HG03439 (cell line): Measurements from ENCODE around the gene PCCA.
A peak's percentile ranks its signal among the peaks of the same experiment; 100 is the strongest.

ENCODE experiments used
- ATAC-seq: cut with Tn5 transposase; IDR thresholded peaks from one replicate; pipeline ENCODE4 v1.9.1; 2021; ENCODE audit warnings: mild to moderate bottlenecking, moderate library complexity; ENCODE audit not compliant: unreplicated experiment

The PCCA gene

GRCh38 chr13:100394005-100394695 lies 305.3 kb downstream of the PCCA start:
- ATAC-seq = peak; percentile 98

DNA sequence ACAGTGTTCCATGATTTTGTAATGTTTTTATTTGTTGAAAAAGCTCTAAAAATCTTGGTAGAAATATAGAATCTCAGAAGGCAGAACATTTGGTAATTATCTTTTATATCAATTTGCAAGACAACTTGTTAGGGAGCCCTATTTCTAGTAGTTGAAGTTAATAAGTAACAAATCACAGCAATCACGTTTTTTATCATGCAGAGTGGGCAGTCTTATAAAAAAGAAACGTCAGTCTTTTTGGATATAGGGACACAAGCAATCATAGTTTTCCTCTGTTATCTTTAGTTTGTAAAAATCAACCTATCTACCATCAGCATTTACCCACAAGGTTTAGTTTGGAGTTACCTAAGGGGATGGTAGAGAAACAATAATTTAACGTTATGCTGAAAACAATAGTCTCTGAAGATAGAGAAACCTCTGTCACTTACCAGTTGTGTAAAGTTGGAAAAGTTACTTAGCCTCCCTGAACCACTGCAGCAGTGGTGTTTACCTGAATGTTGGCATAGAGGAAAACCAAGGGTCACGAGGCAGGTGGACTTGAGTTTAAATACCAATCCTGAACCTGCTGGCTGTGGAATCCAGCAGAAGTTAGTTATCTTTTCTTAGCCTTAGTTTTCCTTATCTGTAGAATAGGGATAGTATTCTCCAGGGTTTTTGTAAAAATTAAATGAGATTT lies 306.9 kb downstream of the PCCA start:
- ATAC-seq = no peak

- no peak for ATAC-seq
These were observed 307.9 kb downstream of the PCCA start for GRCh38 chr13:100396776-100397175.

DNA sequence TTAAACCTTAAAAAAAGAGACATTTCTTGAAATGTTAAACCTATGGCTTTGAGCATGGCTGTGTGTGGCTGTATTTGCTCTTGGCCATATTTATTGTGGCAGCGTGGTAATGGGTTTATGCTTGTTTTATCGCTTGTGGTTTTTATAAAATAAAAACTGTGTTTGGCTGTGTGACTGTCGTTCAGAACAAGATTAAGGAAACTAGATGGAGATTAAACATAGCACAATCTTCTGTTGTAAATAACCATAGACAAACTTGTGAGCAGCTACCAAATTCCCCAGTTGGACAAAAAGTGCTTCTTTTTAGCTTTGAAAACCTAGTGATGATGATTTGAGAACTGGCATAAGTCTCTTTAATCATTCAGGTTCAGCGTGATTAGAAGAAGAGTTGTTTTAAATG lies 308.7 kb downstream of the PCCA start:
- no peak for ATAC-seq

DNA sequence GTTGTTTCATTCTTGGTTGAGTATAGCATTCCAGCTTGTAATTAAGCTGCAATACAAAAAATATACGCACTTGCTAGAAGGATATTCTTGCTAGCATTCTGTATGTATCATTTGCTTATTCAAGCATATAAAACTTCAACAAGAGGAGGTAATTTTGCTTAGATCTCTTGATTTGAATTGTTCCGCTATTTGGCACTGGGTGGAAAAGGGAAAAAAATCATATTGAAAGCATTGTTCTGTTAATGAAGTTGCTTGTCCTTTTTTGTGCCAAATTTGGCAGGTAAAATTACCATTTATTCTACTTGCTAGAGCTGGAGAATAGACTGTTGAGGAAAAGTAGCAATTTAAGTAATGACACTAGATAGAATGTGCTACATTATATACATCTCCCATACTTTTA lies 309.5 kb downstream of the PCCA start:
- ATAC-seq = no peak

- ATAC-seq = no peak
These were observed 310.6 kb downstream of the PCCA start for GRCh38 chr13:100399455-100399854.

DNA sequence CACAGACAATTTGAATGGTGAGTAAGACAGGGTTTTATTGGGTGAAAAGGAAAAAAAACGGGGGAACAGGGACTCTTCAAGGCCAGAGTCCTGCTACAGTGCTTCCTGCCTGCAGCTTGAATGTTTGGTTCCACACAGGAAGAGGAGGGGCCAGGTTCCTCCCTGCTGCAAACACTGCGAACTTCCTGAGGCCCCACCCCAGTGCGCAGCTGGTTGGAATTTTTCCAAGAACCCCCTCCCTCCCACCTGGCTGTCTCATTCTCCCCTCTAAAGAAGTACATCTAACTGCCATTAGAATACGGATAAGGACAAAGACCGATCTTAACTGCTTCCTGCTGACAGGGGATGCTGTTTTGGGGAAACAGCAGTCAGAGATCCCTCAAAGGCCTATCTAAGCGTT lies 314.8 kb downstream of the PCCA start:
- ATAC-seq = no peak

DNA sequence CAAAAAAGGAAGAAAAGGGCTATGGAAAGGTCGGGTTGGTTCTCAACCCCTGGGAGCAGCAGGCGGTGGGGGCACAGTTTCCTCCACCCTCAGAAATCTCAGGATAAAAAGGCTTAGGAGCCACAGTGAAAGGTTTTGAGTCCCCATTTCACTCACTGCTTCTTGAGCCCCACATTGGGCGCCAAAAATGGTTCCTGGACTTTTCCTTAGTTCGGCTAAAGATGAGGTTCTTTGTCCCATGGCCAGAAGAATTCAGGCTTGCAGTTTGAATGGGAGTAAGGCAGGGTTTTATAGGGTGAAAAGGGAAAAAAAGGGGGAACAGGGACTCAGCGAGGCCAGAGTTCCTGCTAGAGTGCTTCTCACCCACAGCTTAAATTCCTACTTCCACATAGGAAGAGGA lies 320.2 kb downstream of the PCCA start:
- no peak for ATAC-seq

GRCh38 chr13:100423375-100423774 lies 334.5 kb downstream of the PCCA start:
- no peak for ATAC-seq

GRCh38 chr13:100428986-100429385 lies 340.1 kb downstream of the PCCA start:
- no peak for ATAC-seq

- ATAC-seq = no peak
These were observed 343.7 kb downstream of the PCCA start for GRCh38 chr13:100432611-100433010.

GRCh38 chr13:100433475-100433874 lies 344.6 kb downstream of the PCCA start:
- peak; percentile 20 for ATAC-seq

GRCh38 chr13:100434010-100434763 lies 345.3 kb downstream of the PCCA start:
- peak; percentile 85 for ATAC-seq

DNA sequence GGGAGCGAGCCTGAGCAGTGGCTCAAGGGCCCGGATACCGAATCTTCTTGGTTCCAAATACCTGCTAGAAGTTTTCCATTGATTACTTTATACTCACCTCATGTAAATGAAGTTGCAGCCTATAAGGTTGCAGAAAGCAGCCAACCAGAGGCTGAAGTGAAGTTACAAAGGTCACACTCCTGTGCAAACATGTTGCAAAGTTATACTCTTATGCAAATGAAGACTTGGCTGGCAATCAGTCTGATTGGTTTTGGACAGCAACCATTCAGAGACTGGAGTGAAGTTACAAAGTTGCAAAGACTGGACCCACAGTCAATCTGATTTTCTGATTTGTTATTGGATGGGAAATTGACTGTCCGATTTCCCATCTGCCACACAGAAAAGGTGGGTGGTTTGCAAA lies 347.2 kb downstream of the PCCA start:
- ATAC-seq = no peak

DNA sequence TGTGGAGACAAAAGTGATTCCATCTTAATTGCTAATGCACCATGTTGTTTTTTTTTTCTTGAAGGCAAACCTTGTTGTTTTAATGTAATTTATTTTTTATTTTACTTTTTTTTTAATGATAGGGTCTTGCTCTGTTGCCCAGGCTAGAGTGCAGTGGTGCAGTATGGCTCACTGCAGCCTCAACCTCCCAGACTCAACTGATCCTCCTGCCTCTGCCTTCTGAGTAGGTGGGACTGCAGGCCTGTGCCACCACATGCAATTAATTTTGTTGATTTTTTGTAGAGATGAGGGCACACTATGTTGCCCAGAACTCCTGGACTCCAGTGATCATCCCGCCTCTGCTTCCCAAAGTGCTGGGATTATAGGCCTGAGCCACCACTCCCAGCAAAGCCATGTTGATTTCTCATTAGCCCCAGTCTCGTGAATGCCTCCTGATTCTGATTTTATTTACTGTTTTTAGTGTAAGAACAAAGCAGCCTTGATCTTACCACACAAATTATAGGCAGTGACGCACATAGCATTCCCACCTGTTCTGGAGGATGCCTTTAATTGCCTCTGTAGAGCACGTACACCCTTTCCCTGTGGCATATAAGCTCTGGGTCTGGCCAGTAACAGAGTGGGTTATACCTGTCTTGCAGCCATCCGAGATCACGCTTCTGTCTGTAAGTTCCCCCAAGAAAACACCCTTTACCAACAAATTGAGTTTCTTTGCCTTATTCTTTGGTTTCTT lies 349.3 kb downstream of the PCCA start:
- no peak for ATAC-seq

DNA sequence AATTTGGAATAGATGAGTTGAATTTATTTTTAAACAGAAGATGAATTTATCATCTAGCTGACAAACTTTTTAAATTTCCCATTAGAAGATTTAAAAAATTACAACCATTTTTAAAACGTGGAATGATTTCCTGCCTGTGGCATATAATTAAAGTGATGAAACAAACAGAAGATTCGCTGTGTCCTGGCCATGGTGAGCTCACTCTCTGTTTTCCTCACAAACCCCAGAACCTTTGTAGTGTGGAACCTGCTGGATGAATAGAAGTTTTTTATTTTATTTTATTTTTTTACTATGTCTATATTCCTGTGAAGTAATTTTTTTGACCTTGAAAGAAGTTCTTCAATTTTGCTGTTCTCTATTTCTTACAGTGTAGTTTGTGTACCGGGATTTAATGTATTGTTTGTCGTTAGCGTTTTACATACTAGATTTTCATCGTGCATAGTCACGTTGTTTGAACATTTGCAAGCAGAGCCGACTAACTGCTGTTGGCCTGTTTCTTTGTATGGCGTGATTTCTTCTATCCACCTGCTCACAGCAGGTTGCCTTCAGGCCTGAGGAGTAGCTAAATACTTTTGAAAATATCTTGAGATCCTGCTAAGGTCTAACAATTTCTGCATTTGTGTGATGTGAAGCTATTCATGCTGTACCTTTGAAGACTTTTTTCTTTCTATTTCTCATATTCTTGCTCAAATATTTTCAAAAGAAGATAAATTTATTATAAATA lies 350.5 kb downstream of the PCCA start:
- ATAC-seq = no peak

DNA sequence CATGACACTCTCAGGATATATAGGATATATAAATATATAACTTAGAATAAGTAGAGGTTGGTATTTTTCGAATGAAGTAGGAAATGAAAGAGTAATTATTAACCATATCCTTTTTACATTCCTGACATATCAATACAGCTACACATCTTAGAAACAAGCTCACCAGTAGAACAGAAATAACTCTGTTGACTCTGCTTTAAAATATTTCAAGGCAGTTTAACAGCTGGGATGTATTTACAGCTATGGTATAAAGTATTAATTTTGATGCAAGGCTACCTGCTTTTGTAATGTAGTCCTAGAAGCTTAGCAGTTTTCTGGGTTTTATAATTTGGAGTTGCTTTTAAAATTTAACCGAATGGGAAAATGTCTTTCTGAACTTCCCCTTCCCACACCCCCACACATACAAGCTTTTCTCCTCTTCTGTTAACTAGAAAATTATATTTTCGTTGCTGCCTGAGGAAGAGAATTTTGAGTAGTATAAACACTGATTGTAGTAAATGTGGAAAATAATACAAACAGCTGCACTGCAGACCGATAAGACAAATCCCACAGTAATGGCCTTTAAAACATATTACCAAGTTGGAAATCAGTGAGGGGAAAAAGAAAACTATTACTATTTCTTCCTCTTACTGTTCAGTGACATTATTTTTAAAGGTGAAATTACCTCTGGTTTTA lies 352.0 kb downstream of the PCCA start:
- ATAC-seq = no peak

DNA sequence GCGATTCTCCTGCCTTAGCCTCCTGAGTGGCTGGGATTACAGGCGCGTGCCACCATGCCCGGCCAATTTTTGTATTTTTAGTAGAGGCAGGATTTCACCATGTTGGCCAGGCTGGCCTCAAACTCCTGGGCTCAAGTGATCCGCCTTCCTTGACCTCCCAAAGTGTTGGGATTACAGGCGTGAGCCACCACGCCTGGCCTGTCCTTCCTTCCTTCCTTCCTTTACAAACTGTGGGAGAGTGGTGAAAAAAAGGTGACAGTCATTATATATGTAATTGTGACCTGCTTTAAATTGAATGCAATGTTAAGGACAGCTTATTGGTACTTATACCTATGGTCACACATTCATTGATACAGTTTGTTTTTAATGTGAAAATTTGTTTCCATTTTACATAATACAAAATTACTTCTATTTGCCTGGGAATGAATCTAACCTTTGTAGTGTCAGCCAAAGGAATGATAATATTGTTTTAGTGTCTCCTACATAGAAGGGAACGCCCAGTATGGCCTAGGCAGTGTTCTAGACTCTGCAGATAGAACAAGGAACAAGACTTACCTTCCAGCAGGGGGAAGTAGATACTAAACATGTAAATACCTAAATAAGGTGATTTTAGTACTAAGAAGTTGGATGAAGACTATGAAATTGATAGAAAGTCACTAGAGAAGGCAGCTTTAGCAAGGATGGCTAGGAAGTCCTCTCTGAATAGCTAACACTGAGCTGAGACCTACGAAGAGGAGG lies 353.4 kb downstream of the PCCA start:
- no peak for ATAC-seq

GRCh38 chr13:100443278-100443997 lies 354.5 kb downstream of the PCCA start:
- ATAC-seq = no peak
